Measurements from ENCODE around the gene UMODL1. TPM values are rescaled to one million over a fixed set of nuclear protein-coding genes. Genes with fewer than 3 reads are reported as not detected.

UMODL1 gene
- total RNA-seq, 3 donors from 2014 or later (not counting 1 experiment from before 2014, with no cell fraction given): 0.14 to 0.28 TPM; not detected in 1

DNA sequence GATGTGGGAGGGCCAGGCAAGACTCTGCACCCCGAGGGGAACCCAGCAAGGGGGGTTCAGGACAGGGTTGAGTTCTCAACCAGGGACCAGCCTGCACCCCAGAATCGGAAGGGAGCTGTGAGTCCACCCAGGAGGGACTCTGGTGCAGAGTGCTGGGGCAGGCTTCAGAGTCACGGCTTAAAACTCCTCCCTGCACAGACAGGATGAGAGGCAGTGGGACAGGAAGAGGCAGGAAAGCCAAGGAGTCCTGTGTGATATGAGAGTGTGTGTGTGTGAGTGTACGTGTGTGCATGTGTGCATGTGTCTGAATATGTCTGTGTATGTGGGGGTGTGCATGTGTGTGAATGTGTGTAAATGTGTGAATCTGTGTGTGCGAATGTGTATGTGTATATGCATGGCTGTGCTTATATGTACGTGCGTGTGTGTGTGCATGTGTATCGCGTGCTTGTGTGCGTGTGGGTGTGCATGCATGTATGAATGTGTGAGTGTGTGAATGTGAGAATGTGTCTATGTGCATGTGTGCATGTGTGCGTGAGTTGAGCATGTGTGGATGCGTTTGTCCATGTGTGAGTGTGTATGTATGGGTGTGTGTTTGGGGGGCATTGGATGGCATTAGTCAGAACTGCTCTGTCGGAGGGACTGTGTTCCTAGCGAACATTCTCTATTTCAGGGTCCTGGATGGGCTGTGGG, 52.2 kb downstream of the UMODL1 start:
- no peak overlapping the region for H3K27ac ChIP-seq (ENCODE audit: low read length)
- no peak for TF ChIP-seq CTCF (IDR thresholded peaks at IDR 0.05)
- Mint-ChIP-seq H3K27ac (no peak overlapping the region), H3K36me3 (no peaks in the 10 kb centered on the region), H3K9me3 (no peaks in the 10 kb centered on the region), H3K27me3 (ENCODE audit: low read depth in 2 of 2) (peaks cover 36 to 47% of the 10 kb centered on the region in 2 donors), H3K4me1 (peaks cover 0 to 2% of the 10 kb centered on the region in 2 donors), H3K4me3 (no peak overlapping the region)
- DNase-seq: no peak
- no peaks in the 10 kb centered on the region for H3K9me3 ChIP-seq (ENCODE audit: control insufficient read depth, insufficient read depth, low read length)
- H3K27me3 ChIP-seq (ENCODE audit: control insufficient read depth, insufficient read depth, low read length): peaks cover 16% of the 10 kb centered on the region
- H3K36me3 ChIP-seq (ENCODE audit: control insufficient read depth, insufficient read depth, low read length): no peaks in the 10 kb centered on the region
- peaks cover 18% of the 10 kb centered on the region for H3K4me1 ChIP-seq (ENCODE audit: control insufficient read depth, insufficient read depth, low read length)
- 78% methylated on average over 14 of the region's 14 CpGs for WGBS (ENCODE audit: insufficient coverage)
- ATAC-seq: no peak
- intact Hi-C loops (cut with micrococcal nuclease): no loop called here
- H3K4me3 ChIP-seq (ENCODE audit: low read length): no peak overlapping the region

DNA sequence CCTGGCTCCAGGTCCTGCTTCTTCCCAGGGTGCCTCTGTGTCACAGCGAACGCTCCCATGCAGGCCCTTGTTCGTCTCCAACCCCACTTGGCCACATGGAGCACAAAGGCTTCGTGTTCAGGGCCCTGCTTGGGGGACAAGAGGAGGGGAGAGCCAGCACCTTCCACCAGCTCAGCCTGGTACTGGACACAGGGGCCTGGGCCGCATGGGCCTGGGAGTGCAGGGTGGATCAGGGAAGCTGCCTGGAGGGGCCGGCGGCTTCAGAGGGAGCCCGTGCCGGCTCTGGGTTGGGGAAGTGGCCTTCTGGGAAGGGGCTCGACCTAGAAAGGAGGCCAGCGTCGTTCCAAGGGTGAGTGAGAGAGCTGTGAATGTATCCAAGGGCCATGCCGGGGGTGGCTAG, 53.0 kb downstream of the UMODL1 start:
- Mint-ChIP-seq H3K27ac (no peak overlapping the region), H3K27me3 (ENCODE audit: low read depth in 2 of 2) (peaks cover 30 to 45% of the 10 kb centered on the region in 2 donors), H3K4me1 (no peaks in the 10 kb centered on the region), H3K4me3 (no peak overlapping the region), H3K36me3 (no peaks in the 10 kb centered on the region), H3K9me3 (no peaks in the 10 kb centered on the region)
- DNase-seq (no peak), ATAC-seq (no peak)
- TF ChIP-seq CTCF (IDR thresholded peaks at IDR 0.05): no peak
- no peak overlapping the region for H3K27ac ChIP-seq (ENCODE audit: low read length)
- peaks cover 10% of the 10 kb centered on the region for H3K4me1 ChIP-seq (ENCODE audit: control insufficient read depth, insufficient read depth, low read length)
- no peaks in the 10 kb centered on the region for H3K9me3 ChIP-seq (ENCODE audit: control insufficient read depth, insufficient read depth, low read length)
- H3K36me3 ChIP-seq (ENCODE audit: control insufficient read depth, insufficient read depth, low read length): no peaks in the 10 kb centered on the region
- no peak overlapping the region for H3K4me3 ChIP-seq (ENCODE audit: low read length)
- 92% methylated on average over 13 of the region's 13 CpGs for WGBS (ENCODE audit: insufficient coverage)
- peaks cover 9% of the 10 kb centered on the region for H3K27me3 ChIP-seq (ENCODE audit: control insufficient read depth, insufficient read depth, low read length)
- intact Hi-C loops (cut with micrococcal nuclease): no loop called here

DNA sequence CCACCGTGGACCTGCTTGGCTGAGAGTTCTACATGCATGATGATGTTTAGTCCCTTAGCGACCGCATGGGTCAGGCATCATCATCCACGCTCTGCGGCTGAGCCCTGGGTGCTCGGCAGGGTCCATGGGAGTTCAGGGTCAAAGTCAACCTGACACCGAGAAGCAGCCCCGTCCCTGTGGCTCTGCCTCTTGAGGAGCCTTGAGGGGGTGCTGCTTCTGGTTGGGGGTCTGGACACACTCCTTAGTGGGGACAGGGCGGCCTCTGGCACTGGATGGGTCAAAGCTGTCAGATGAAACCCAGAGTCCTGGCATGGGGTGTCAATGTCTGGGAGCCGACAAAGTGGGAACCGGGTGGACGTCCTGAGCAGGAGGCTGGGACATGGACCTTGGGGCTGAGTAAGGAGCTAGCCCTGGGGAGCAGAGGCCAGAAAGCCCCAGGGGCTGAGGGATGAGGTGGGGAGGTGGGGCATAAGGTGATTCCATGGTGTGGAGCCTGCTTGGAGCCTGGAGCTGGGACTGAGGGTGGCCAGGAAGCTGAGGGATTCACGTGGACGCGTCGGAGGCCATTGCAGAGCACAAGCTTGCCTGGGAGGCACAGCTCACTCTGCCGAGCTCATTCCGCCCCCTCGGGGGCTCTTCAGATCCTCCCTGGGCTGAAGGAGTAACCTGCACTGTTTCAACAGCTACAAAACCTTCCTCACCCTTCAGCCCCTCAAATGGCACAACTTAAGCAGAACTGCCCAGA, 53.9 kb downstream of the UMODL1 start:
- H3K27ac ChIP-seq (ENCODE audit: low read length): no peak overlapping the region
- 75% methylated on average over 19 of the region's 19 CpGs for WGBS (ENCODE audit: insufficient coverage)
- H3K27me3 ChIP-seq (ENCODE audit: control insufficient read depth, insufficient read depth, low read length): peaks cover 4% of the 10 kb centered on the region
- ATAC-seq (no peak), DNase-seq (no peak)
- H3K27ac Mint-ChIP-seq: no peak overlapping the region
- H3K4me3 Mint-ChIP-seq: no peak overlapping the region
- peaks cover 21 to 36% of the 10 kb centered on the region in 2 donors for H3K27me3 Mint-ChIP-seq (ENCODE audit: low read depth in 2 of 2)
- no peaks in the 10 kb centered on the region for H3K4me1 Mint-ChIP-seq
- H3K4me3 ChIP-seq (ENCODE audit: low read length): no peak overlapping the region
- H3K36me3 ChIP-seq (ENCODE audit: control insufficient read depth, insufficient read depth, low read length): no peaks in the 10 kb centered on the region
- H3K9me3 Mint-ChIP-seq: no peaks in the 10 kb centered on the region
- H3K4me1 ChIP-seq (ENCODE audit: control insufficient read depth, insufficient read depth, low read length): peaks cover 8% of the 10 kb centered on the region
- intact Hi-C loops (cut with micrococcal nuclease): no loop called here
- no peak for TF ChIP-seq CTCF (IDR thresholded peaks at IDR 0.05)
- no peaks in the 10 kb centered on the region for H3K9me3 ChIP-seq (ENCODE audit: control insufficient read depth, insufficient read depth, low read length)
- no peaks in the 10 kb centered on the region for H3K36me3 Mint-ChIP-seq
